ENCODE results near the gene TBX21.

TBX21 gene

DNA sequence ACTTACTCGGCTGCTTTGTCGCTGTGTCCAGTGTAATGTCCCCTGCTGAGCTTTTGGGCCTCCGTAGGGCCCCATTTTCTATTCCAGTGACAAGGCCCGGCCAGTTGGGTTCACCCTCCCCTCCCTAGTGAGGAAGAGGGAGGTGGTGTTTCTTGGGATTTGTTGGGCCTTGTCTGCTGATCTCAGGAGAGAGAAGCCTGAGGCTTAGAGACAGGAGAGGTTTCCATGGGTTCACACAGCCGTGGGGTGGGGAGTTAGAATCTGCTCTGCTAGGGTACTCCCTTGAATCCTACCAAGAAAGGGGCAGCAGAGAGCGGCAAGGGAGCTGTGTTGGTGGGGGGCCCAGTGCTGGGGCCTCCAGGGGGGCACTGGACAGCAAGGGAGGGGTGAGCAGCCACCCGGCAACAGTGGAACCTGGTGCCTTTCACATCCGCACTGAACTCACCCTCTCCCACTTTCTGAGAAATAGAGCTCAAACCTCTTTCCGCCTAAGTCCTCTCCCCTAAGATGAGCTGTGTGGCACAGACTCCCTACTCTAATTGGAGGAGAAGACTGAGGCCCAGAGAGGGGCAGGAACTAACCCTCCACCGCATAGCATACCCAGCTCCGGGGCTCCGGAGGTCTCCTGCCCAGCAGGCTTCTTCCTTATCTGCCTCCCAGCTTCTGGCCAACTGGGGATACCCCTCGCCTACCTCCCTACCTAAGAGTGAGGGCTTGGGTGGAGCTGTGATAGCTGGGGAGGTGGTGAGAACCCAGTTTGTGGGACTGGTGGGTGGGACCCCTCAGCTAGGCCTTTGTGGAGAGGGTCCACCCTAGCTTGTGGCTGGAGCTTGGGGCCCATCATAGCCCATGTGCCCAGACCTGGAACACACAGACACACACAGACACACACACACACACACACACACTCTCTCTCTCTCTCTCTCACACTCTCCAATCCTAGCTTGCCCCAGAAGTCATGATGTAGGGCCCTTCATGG, 32.3 kb upstream of the TBX21 start:
- FAIRE-seq (no peak), DNase-seq (ENCODE audit: insufficient read length) (no peak)
- TF ChIP-seq TAF1 (IDR thresholded peaks at IDR 0.05; ENCODE audit: borderline replicate concordance, low read depth, low read length) (no peak), POLR2AphosphoS5 (IDR thresholded peaks at IDR 0.05; ENCODE audit: low read depth, low read length) (no peak), POLR2A (IDR thresholded peaks at IDR 0.05; ENCODE audit: low read depth, low read length) (no peak)

DNA sequence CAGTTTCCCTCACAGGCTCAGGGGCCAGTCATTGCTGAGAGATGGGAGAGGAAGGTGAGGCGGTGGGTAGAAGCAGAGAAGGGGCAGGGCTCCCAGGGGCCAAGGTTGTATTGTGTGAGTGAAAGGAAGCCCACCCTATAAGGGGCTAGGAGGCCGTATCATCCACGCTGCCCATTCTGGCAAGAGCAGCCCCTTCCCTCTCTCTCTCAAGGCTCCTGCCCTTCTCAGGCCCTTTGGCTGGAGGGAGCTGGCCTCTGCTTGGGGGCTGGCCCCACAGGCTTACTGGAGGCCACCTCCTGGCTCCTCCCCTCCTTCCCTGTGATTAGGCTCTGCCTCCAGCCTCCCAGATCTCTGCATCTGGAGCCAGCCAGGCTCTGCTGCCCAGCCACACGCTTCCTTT, 31.4 kb upstream of the TBX21 start:
- no peak for FAIRE-seq
- TF ChIP-seq POLR2AphosphoS5 (IDR thresholded peaks at IDR 0.05; ENCODE audit: low read depth, low read length) = no peak
- no peak for TF ChIP-seq POLR2A (IDR thresholded peaks at IDR 0.05; ENCODE audit: low read depth, low read length)
- no peak for TF ChIP-seq TAF1 (IDR thresholded peaks at IDR 0.05; ENCODE audit: borderline replicate concordance, low read depth, low read length)
- DNase-seq (ENCODE audit: insufficient read length) = no peak

DNA sequence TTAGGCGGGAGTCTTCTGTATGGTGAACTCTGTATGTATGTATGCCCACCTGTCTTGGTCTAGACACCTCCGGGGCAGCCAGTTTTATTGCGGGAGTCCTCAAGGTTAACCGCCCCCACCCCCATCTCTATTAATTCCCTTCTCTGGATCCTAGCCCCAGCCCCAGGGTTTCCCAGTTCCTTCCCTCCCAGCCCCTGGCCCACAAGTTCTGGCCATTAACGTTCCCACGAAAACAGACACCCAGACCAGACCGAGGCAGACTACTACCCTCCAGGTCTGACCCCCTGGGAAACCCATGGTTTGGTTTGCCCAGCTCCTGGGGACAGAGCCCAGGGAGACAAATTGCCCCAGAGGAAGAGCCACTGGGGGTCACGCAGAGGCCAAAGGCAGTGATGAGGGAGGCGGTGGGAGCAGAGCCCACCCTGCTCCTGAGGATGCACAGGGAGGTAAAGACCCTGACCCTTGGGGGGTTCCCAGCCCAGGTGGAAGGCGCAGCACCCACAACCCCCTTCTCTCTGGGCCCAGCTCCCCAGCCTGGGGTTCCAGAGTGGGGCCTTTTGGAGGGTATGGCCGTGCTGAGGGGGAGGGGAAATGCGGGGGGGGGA, 30.5 kb upstream of the TBX21 start:
- no peak for DNase-seq (ENCODE audit: insufficient read length)
- no peak for FAIRE-seq
- TF ChIP-seq POLR2AphosphoS5 (IDR thresholded peaks at IDR 0.05; ENCODE audit: low read depth, low read length) (no peak), TAF1 (IDR thresholded peaks at IDR 0.05; ENCODE audit: borderline replicate concordance, low read depth, low read length) (no peak)

DNA sequence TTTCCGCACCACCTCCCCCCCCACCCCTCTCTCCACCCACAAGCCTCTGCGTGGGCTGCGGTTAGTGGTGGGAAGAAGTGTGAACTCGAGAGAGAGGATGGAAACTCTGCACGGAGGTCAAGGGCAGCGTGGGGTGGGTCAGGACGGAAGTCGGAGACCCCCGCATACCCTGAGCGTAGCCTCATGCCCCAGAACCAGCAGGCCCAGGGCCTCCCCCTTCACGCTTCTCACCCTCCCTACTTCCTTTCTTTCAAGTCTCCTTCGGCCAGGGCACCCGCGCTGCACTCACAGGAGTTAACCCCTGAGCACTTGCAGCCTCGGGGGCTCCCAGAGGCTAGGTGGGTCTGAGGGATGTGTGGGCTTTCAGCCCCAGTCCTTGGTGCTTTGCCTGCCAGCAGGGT, 29.8 kb upstream of the TBX21 start:
- TF ChIP-seq POLR2A (IDR thresholded peaks at IDR 0.05; ENCODE audit: low read depth, low read length) (no peak), POLR2AphosphoS5 (IDR thresholded peaks at IDR 0.05; ENCODE audit: low read depth, low read length) (no peak), TAF1 (IDR thresholded peaks at IDR 0.05; ENCODE audit: borderline replicate concordance, low read depth, low read length) (no peak)
- no peak for DNase-seq (ENCODE audit: insufficient read length)
- no peak for FAIRE-seq

DNA sequence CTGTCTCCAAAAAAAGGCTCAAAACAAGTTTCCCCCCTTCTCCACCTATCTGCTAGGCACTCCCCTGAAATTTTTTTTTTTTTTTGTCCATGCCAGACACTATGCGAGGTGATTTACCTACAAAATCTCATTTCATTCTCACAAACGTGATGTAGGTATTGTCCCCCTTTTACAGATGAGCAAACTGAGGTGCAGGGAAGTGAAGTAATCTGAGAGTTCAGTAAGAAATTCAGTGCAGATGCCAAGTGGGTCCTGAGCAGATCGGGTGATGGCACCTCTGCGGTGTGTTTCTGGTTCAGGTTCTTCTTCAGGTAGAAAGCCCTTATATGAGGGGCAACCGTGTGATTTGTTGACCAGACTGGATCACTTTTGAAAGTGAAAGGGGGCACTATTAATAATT, 29.4 kb upstream of the TBX21 start:
- TF ChIP-seq TAF1 (IDR thresholded peaks at IDR 0.05; ENCODE audit: borderline replicate concordance, low read depth, low read length) = no peak
- TF ChIP-seq POLR2A (IDR thresholded peaks at IDR 0.05; ENCODE audit: low read depth, low read length) = no peak
- TF ChIP-seq POLR2AphosphoS5 (IDR thresholded peaks at IDR 0.05; ENCODE audit: low read depth, low read length) = no peak
- peak; percentile 50 for FAIRE-seq
- DNase-seq (ENCODE audit: insufficient read length) = no peak

DNA sequence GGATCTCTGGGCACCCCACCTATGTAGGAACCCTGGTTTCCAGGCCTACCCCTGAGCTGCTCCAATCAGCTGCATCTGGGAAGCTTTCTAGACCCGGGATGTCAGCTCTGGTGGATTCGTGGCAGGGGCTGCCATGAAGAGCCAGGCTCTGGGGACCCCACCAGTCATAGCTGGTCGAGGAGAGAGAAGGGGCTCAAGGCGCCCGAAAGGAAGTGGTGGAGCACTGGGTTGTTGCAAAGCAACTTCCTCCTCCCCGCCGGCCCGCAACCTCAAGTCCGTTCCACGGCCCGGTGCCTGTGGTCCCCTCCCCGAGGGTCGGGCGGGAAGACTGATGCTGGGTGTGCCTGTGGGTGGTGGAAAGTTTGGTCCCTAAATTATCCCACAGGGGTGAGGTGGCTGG, 28.9 kb upstream of the TBX21 start:
- no peak for DNase-seq (ENCODE audit: insufficient read length)
- no peak for TF ChIP-seq POLR2A (IDR thresholded peaks at IDR 0.05; ENCODE audit: low read depth, low read length)
- no peak for TF ChIP-seq TAF1 (IDR thresholded peaks at IDR 0.05; ENCODE audit: borderline replicate concordance, low read depth, low read length)
- no peak for TF ChIP-seq POLR2AphosphoS5 (IDR thresholded peaks at IDR 0.05; ENCODE audit: low read depth, low read length)
- FAIRE-seq = peak; percentile 27

DNA sequence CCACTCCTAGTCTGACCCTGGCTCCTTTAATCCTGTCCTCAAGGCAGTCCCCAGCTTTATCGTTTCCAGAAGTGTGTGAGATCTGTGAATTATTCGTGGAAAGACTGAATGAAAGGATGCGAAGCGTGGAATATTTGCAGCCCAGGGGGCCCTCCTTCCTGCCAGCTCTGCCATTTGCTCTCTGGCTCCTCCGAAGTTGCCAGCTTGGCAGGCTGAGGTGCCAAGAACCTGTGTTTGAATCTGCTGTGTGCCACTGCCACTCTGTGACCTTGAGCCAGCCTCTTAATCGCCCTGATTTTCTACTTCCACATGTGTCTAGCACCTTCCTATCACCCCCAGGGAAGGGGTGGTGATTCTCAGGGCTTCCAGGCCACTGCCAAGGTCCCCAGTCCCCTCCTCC, 28.3 kb upstream of the TBX21 start:
- FAIRE-seq (no peak), DNase-seq (ENCODE audit: insufficient read length) (no peak)
- TF ChIP-seq POLR2AphosphoS5 (IDR thresholded peaks at IDR 0.05; ENCODE audit: low read depth, low read length) = no peak
- no peak for TF ChIP-seq POLR2A (IDR thresholded peaks at IDR 0.05; ENCODE audit: low read depth, low read length)
- no peak for TF ChIP-seq TAF1 (IDR thresholded peaks at IDR 0.05; ENCODE audit: borderline replicate concordance, low read depth, low read length)

DNA sequence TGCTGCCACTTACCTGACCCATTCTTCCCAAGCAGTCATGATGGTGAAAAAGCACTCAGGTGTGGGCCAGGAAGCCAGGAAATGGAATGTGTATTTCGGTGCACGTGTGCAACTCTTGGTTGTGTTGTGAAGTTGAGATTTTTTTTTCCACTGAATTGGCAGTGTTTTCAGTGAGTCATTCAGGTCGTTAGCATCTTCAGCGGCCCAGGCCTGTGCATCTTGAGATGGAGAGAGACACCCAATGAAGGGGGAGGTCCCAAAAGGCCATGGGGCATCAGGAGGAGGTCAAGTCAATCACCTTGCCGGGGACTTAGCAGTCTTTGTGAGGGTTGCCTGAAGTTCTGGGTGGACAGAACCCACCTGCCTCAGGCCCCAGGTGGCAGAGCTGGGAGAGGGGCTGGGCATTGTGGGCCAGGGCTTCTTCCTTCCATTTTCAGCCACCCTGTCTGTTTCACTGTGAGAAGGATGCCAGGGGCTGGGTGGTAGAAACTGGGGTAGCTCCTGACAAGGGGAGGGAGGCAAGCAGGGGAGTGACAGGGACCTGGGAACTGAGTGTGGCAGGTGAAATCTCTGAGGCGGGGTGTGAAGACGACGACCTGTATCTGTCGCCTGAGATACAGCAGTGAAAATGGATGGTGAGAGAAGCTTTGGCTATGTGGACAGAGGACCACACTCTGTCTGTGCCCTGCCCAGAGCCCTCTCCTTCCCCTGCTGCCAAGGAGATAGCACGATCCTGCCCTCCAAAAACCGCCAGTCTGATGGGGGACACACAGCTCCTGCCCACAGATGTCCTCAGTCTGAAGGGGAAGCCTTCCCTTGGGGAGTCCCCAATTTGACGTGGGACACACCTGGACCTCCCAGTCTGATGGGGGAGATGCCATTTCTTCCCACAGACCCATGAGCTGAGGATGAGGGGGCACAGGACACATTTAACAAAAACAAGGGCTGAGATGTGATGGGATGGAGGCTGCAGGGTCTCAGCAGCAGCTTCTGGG, 27.2 kb upstream of the TBX21 start:
- no peak for TF ChIP-seq TAF1 (IDR thresholded peaks at IDR 0.05; ENCODE audit: borderline replicate concordance, low read depth, low read length)
- TF ChIP-seq POLR2A (IDR thresholded peaks at IDR 0.05; ENCODE audit: low read depth, low read length) = no peak
- TF ChIP-seq POLR2AphosphoS5 (IDR thresholded peaks at IDR 0.05; ENCODE audit: low read depth, low read length) = no peak
- FAIRE-seq = no peak
- no peak for DNase-seq (ENCODE audit: insufficient read length)

DNA sequence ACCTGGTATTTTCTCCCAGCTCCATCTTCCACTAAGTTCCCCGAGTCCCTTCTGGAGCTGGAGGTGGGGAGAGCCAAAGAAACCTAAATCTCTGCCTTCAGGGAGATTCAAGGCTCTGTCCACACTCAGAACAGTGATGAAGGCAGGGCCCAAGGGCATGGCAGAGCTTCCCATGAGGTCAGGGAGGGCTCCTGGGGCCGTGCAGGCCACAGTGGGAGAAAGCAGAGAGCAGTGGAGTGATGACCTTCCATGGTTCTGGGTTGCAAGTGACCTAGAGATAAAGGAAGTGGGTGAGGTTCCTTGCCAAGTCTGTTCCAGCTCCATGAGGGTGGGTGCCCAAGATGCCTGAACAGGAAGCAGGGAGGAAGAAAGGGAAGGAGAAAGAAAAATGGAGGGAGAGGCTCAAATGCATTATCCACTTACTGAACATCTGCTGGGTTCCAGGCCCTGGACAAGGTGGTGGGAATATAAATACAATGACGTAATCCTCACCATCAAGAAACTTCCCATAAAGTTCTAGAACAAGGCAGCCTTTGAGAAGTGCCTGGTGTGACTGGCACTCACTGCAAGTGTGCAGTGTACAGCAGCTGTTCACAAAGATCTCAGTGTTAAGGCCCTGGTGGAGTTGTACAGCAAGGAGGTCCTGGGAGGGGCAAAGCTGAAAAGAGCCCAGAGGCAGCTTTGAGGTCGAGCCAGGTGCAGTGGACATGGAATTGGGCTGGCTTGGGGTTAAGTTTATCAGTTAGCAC, 25.8 kb upstream of the TBX21 start:
- no peak for TF ChIP-seq POLR2A (IDR thresholded peaks at IDR 0.05; ENCODE audit: low read depth, low read length)
- DNase-seq (ENCODE audit: insufficient read length) (no peak), FAIRE-seq (no peak)

DNA sequence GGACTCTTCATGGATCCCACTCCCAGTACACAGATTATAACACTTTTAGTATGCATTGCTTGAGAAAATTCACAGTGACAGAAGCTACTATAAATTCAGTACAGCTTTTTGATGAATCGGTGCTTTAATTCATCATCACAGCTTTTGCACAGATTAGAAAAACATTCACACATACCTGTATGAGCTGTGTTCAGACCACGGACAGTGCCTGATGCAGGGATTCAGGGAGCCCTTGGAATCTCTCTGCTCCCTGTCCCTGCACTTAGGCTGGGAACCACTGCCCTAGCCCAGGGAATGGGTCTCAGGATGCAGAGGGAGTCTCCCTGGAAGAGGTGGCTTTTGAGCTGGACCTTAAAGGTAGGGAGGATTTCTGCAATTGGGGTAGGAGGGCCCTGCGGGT, 25.2 kb upstream of the TBX21 start:
- FAIRE-seq (no peak), DNase-seq (ENCODE audit: insufficient read length) (no peak)
- no peak for TF ChIP-seq POLR2A (IDR thresholded peaks at IDR 0.05; ENCODE audit: low read depth, low read length)
- no peak for TF ChIP-seq TAF1 (IDR thresholded peaks at IDR 0.05; ENCODE audit: borderline replicate concordance, low read depth, low read length)
- no peak for TF ChIP-seq POLR2AphosphoS5 (IDR thresholded peaks at IDR 0.05; ENCODE audit: low read depth, low read length)

All from GM12892 (cell line).